Stomach (tissue), 9 donors: ENCODE results near the gene SGK1. TPM values are rescaled to one million over a fixed set of nuclear protein-coding genes. Genes with fewer than 3 reads are reported as not detected.

ENCODE experiments used
- DNase-seq, 2 donors: peaks; one replicate each; pipeline versions ENCODE4 v3.0.0 to v3.0.0-alpha.2; 2013 to 2019
- H3K27ac ChIP-seq, 5 donors: fragments of 200-600 bp in 4 of 5; sonication (generic) in 4 of 5; one replicate each; pipeline ENCODE4 v1.5.1; 2013 to 2019; ENCODE audit warnings: mild to moderate bottlenecking in 1 of 5, moderate library complexity in 1 of 5
- H3K27me3 ChIP-seq, 3 donors: fragments of 200-600 bp; sonication (generic); one replicate each; pipeline ENCODE4 v1.5.1; 2017 to 2019; ENCODE audit warnings: mixed run types in 1 of 3
- H3K36me3 ChIP-seq, 4 donors: fragments of 200-600 bp; sonication (generic); 1 replicate in 3 of 4; 2 replicates in 1 of 4; pipeline ENCODE4 v1.5.1; 2016 to 2019
- H3K4me1 ChIP-seq, 4 donors: fragments of 200-600 bp; sonication (generic); one replicate each; pipeline ENCODE4 v1.5.1; 2016 to 2019
- H3K4me3 ChIP-seq, 4 donors: fragments of 200-600 bp; sonication (generic) in 3 of 4; one replicate each; pipeline ENCODE4 v1.5.1; 2016 to 2019; ENCODE audit warnings: mild to moderate bottlenecking in 1 of 4
- H3K9me3 ChIP-seq, 4 donors: fragments of 200-600 bp; sonication (generic); one replicate each; pipeline ENCODE4 v1.5.1; 2016 to 2019
- EP300 ChIP-seq: sonication (generic); formaldehyde crosslinking; IDR thresholded peaks from one replicate; pipeline ENCODE4 v1.6.1; 2017; ENCODE audit warnings: antibody characterized with exemption
- POLR2A ChIP-seq, 4 donors: fragments of 450-650 bp; IDR thresholded peaks; one replicate each; pipeline ENCODE4 v1.6.1; 2016; ENCODE audit warnings: antibody characterized with exemption in 4 of 4, control low read depth in 2 of 4, mild to moderate bottlenecking in 1 of 4, moderate library complexity in 1 of 4
- POLR2AphosphoS5 ChIP-seq, 3 donors: sonication (generic); formaldehyde crosslinking; IDR thresholded peaks; one replicate each; pipeline ENCODE4 v1.6.1; 2016; ENCODE audit warnings: antibody characterized with exemption in 3 of 3
- WGBS, 5 donors: extraction: QIAGEN DNeasy Blood & Tissue Kit in 3 of 5; methylation state at CpG; one replicate each; pipeline versions ENCODE4 v1.1.5 to v1.1.7; 2013 to 2018; 5-methylcytosine and 5-hydroxymethylcytosine counted together
- intact Hi-C: fragments of 100-400 bp; cut with DNase I; formaldehyde crosslinking; loops from one replicate; pipeline ENCODE4 v1.15.1; 2023; ENCODE audit warnings: low total_unique reads
- polyA plus RNA-seq, 3 donors: library from polyadenylated mRNA; stranded (reverse); fragments of 200-250 nt; gene quantifications; one replicate each; pipeline ENCODE4 v1.2.3, GENCODE V29; 2013
- total RNA-seq, 5 donors: library from RNA; depleted of rRNA; stranded (reverse); fragments of >200 nt; gene quantifications; one replicate each; pipeline versions ENCODE4 v1.1.0 to v1.2.3, GENCODE V29; 2014 to 2016
- TF ChIP-seq, protein P1 (sequence below), 7 experiments: fragments of 450-650 bp in 4 of 7; fragments of 200-600 bp in 3 of 7; sonication (generic) in 3 of 7; IDR thresholded peaks; one replicate each; pipeline ENCODE4 v1.5.1; 2016 to 2019; ENCODE audit warnings: antibody characterized with exemption in 7 of 7, control low read depth in 2 of 7, mild to moderate bottlenecking in 1 of 7
- donor health status: healthy with polysubstance abuse.
- donor health status: Bipolar disorder and iron deficiency.
- donor health status: healthy.

SGK1 gene
- total and polyA plus RNA-seq, 8 donors, result 72.3 to 347 (median 154) TPM

DNA sequence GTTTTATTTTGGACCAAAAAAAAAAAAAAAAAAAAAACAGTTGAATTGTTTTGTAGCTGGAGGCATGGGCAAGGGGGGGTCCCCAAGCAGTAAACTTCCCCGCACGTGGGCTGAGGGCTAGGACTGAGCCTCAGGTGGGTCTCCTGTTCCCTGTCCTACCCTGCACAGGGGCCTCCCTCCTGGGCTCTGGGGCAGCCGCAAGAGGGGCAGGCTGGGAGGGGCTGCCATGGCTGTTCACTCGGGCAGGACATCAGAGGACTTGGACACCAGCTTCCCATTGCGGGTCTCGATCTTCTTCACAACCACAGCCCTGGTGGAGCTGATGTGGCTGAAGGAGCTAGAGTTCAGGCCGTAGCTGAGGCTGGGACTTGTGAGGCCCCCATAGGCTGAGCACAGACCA, 21.1 kb downstream of the SGK1 start:
- H3K9me3 ChIP-seq, result no peaks in the 10 kb centered on the region
- no peak for DNase-seq
- intact Hi-C loops, result no loop called here
- peak overlapping the region in 1 of 5 donors; percentile 63 for H3K27ac ChIP-seq
- TF ChIP-seq POLR2A (IDR thresholded peaks at IDR 0.05), result no peak
- no peak for TF ChIP-seq POLR2AphosphoS5 (IDR thresholded peaks at IDR 0.05)
- TF ChIP-seq, protein P1, sequence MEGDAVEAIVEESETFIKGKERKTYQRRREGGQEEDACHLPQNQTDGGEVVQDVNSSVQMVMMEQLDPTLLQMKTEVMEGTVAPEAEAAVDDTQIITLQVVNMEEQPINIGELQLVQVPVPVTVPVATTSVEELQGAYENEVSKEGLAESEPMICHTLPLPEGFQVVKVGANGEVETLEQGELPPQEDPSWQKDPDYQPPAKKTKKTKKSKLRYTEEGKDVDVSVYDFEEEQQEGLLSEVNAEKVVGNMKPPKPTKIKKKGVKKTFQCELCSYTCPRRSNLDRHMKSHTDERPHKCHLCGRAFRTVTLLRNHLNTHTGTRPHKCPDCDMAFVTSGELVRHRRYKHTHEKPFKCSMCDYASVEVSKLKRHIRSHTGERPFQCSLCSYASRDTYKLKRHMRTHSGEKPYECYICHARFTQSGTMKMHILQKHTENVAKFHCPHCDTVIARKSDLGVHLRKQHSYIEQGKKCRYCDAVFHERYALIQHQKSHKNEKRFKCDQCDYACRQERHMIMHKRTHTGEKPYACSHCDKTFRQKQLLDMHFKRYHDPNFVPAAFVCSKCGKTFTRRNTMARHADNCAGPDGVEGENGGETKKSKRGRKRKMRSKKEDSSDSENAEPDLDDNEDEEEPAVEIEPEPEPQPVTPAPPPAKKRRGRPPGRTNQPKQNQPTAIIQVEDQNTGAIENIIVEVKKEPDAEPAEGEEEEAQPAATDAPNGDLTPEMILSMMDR (IDR thresholded peaks at IDR 0.05), result no peak
- TF ChIP-seq EP300, result no peak
- peaks cover 0 to 25% (median 6%) of the 10 kb centered on the region in 4 donors for H3K4me1 ChIP-seq
- no peak overlapping the region for H3K4me3 ChIP-seq
- no peaks in the 10 kb centered on the region for H3K27me3 ChIP-seq
- 93 to 98% (median 96%) methylated on average over 3 to 7 of the region's 7 CpGs for WGBS, 5 donors
- no peaks in the 10 kb centered on the region for H3K36me3 ChIP-seq

DNA sequence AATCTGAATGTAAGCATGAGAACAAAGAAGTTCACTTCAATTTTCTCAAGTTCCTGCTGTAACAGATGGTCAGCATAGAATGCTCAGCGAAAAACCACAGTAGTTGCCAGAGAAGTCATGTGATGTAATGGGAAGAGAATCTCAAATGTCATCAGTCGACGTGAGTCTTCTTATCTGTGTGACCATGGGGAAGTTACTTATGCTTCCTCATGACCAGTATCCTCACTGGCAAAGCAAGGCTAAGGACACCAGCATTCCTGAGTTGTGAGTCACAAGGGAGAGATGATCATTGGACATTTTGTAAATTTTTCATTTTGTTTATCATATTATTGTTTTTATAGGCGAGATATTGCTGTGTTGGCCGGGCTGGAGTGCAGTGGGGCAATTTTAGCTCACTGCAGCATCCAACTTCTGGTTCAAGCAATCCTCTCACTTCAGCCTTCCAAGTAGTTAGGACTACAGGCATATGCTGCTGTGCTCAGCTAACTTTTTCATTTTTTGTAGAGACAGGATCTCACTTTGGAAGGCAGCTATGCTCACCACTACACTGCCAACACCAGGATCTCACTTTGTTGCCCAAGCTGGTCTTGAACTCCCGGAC, 21.9 kb downstream of the SGK1 start:
- peak in 2 of 3 donors; percentile 19 to 53 for TF ChIP-seq POLR2AphosphoS5 (IDR thresholded peaks at IDR 0.05)
- TF ChIP-seq, protein P1 (IDR thresholded peaks at IDR 0.05), result no peak
- intact Hi-C loops, result no loop called here
- Histone ChIP-seq H3K4me1 (peaks cover 0 to 25% (median 6%) of the 10 kb centered on the region in 4 donors), H3K27ac (peak overlapping the region; percentile 3 to 64 (median 43)), H3K27me3 (no peaks in the 10 kb centered on the region), H3K4me3 (no peak overlapping the region), H3K9me3 (no peaks in the 10 kb centered on the region), H3K36me3 (no peaks in the 10 kb centered on the region)
- peak in 1 of 2 donors; percentile 85 for DNase-seq
- 45 to 64% (median 57%) methylated on average over 6 of the region's 6 CpGs for WGBS, 5 donors

DNA sequence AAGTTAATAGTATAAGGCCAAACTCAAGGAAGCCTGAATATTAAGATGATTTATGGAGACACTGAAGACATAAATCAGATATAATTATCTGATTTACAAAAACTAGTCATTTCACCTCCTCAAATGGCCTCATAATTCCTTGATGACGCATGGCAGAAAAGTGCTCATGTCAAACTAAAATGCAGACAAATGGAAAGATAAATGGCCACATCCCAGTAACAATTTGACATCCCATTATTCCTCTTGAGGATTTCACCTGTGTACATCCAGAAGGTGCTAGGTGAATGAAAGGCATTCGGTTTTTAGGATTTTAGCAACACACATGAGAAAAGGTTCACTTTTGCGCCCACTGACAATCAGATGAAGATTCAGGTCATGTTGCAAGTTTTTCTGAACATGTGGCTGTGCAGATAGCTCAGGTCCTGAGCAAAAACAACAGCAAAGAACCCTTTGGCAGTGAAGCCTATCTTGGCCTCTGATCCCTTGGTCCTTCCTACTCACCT, 24.2 kb downstream of the SGK1 start:
- intact Hi-C loops, result no loop called here
- Histone ChIP-seq H3K4me3 (no peak overlapping the region), H3K9me3 (no peaks in the 10 kb centered on the region), H3K27ac (no peak overlapping the region), H3K36me3 (no peaks in the 10 kb centered on the region), H3K4me1 (peaks cover 0 to 13% (median 6%) of the 10 kb centered on the region in 4 donors), H3K27me3 (no peaks in the 10 kb centered on the region)
- TF ChIP-seq POLR2AphosphoS5 (IDR thresholded peaks at IDR 0.05), result no peak
- no peak for TF ChIP-seq POLR2A (IDR thresholded peaks at IDR 0.05)
- TF ChIP-seq, protein P1 (IDR thresholded peaks at IDR 0.05), result no peak
- no peak for TF ChIP-seq EP300
- DNase-seq, result no peak
- WGBS, 5 donors, result 91 to 98% (median 94%) methylated on average over 3 of the region's 3 CpGs

DNA sequence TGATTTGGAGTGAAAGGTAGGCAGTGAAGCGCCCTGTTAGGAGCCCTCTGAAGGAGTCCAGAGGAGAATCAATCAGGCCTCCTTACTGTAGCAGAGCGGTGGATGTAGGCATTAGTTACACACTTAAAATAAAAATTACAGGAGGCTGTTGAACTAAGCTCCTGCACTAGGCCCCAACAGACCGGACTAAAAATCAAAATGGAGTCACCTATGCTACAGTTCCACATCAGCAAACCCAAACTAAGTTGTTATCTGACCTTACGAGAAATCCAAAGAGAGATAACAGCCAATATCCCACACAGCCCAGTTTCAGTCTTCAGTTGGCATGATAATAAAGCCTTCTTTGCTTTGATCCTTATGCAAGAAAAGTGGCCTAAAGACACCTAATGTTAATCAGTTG, 26.8 kb downstream of the SGK1 start:
- WGBS, 5 donors, result 88 to 95% (median 91%) methylated on average over 4 of the region's 4 CpGs

More for the DNA sequence above, 26.8 kb downstream of the SGK1 start:
- no peak for DNase-seq
- Histone ChIP-seq H3K9me3 (no peaks in the 10 kb centered on the region), H3K27ac (no peak overlapping the region), H3K36me3 (no peaks in the 10 kb centered on the region), H3K27me3 (no peaks in the 10 kb centered on the region), H3K4me3 (no peak overlapping the region), H3K4me1 (peaks cover 0 to 11% (median 6%) of the 10 kb centered on the region in 4 donors)
- intact Hi-C loops, result no loop called here
- TF ChIP-seq EP300 (no peak), POLR2AphosphoS5 (IDR thresholded peaks at IDR 0.05) (no peak), POLR2A (IDR thresholded peaks at IDR 0.05) (no peak)
- TF ChIP-seq, protein P1 (IDR thresholded peaks at IDR 0.05), result no peak
